ENCODE results near the gene SH3BGRL2.

DNA sequence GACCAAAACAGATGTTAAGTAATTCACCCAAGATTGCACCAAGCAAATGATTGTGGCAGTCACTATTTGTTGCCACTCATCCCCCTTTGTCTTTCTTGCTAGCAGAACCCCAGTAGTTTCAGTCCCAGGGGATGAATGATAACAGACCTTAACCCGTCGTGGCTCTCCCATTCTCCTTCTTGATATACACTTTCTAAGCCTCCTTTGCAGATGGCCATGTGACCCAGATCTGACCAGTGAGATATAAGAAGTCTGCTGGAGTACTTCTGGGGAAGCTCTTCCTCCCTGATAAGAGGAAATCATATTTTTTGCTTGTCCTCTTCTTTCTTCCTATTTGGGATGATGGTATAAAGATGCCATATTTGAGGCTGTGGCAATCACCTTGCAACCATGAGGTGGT is 9.6 kb upstream of the SH3BGRL2 start:
- TF ChIP-seq, protein P1, sequence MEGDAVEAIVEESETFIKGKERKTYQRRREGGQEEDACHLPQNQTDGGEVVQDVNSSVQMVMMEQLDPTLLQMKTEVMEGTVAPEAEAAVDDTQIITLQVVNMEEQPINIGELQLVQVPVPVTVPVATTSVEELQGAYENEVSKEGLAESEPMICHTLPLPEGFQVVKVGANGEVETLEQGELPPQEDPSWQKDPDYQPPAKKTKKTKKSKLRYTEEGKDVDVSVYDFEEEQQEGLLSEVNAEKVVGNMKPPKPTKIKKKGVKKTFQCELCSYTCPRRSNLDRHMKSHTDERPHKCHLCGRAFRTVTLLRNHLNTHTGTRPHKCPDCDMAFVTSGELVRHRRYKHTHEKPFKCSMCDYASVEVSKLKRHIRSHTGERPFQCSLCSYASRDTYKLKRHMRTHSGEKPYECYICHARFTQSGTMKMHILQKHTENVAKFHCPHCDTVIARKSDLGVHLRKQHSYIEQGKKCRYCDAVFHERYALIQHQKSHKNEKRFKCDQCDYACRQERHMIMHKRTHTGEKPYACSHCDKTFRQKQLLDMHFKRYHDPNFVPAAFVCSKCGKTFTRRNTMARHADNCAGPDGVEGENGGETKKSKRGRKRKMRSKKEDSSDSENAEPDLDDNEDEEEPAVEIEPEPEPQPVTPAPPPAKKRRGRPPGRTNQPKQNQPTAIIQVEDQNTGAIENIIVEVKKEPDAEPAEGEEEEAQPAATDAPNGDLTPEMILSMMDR (conservative IDR thresholded peaks at IDR 0.05; ENCODE audit: low read depth in 2 of 2), result no peak
- TF ChIP-seq EZH2phosphoT487 (IDR thresholded peaks at IDR 0.05; ENCODE audit: unreplicated experiment), result no peak
- no peak for TF ChIP-seq POLR2AphosphoS5 (IDR thresholded peaks at IDR 0.05; ENCODE audit: low read depth)
- TF ChIP-seq EZH2 (IDR thresholded peaks at IDR 0.05; ENCODE audit: low read depth, unreplicated experiment), result no peak
- no peak for TF ChIP-seq JUNB (IDR thresholded peaks at IDR 0.05; ENCODE audit: unreplicated experiment)
- TF ChIP-seq ZNF114 (CRISPR knock-in tag; IDR thresholded peaks at IDR 0.05), result no peak
